GM13976 (cell line): ENCODE measurements around the gene SYT9.
A peak's percentile ranks its signal among the peaks of the same experiment; 100 is the strongest.

Source experiments
- DNase-seq: peaks from one replicate; pipeline ENCODE4 v3.0.0; 2012; ENCODE audit warnings: low spot score
- CTCF ChIP-seq: IDR thresholded peaks from 2 replicates; pipeline ENCODE4 v1.5.1; 2012; ENCODE audit warnings: borderline replicate concordance, mild to moderate bottlenecking; ENCODE audit not compliant: insufficient read depth; ENCODE audit errors: extremely low read depth, missing control alignments, control extremely low read depth
- in situ Hi-C: fragments of 300-500 bp; cut with MboI; formaldehyde crosslinking; loops from one replicate; pipeline ENCODE4 v1.12.0; 2022; ENCODE audit warnings: low sequenced_read_pairs, mixed read lengths, inconsistent platforms; ENCODE audit not compliant: unreplicated experiment

Gene SYT9

GRCh38 chr11:7501894-7502293, 250.2 kb downstream of the SYT9 start:
- in situ Hi-C loops, result loop anchor here (25.0 kb wide), 1 partner anchor 485 kb away; the partner anchor contains the start of gene EIF3F
- no peak for DNase-seq
- no peak for TF ChIP-seq CTCF

GRCh38 chr11:7506243-7506642, 254.5 kb downstream of the SYT9 start:
- in situ Hi-C loops, result loop anchor here (25.0 kb wide), 1 partner anchor 481 kb away; the partner anchor contains the start of gene EIF3F
- no peak for DNase-seq
- TF ChIP-seq CTCF, result no peak

DNA sequence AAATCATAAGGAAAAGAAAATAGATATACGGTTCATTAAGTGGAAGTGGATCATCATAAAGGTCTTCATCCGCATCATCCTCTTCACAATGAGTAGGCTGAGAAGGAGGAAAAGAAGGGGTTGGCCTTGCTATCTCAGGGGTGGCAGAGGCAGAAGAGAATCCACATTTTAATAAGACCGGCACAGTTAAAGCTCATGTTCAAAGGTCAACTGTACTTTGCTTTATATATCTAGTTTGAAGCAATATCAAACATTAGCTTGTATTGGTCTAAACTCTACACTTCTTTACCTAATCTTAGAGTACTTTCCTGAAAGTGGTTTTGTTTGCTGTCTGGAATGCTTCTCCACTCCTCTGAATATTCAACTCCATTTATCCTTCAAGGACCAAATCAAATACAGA, 256.4 kb downstream of the SYT9 start:
- in situ Hi-C loops, result loop anchor here (25.0 kb wide), 1 partner anchor 479 kb away; the partner anchor contains the start of gene EIF3F
- no peak for TF ChIP-seq CTCF
- no peak for DNase-seq

DNA sequence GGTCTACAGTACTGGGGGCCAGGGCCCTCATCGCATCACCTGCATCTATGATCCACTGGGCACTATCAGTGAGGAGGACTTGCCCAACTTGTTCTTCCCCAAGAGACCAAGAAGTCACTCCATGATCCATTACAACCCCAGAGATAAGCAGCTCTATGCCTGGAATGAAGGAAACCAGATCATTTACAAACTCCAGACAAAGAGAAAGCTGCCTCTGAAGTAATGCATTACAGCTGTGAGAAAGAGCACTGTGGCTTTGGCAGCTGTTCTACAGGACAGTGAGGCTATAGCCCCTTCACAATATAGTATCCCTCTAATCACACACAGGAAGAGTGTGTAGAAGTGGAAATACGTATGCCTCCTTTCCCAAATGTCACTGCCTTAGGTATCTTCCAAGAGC, 258.3 kb downstream of the SYT9 start:
- DNase-seq, result no peak
- TF ChIP-seq CTCF, result no peak
- in situ Hi-C loops, result loop anchor here (25.0 kb wide), 1 partner anchor 477 kb away; the partner anchor contains the start of gene EIF3F

DNA sequence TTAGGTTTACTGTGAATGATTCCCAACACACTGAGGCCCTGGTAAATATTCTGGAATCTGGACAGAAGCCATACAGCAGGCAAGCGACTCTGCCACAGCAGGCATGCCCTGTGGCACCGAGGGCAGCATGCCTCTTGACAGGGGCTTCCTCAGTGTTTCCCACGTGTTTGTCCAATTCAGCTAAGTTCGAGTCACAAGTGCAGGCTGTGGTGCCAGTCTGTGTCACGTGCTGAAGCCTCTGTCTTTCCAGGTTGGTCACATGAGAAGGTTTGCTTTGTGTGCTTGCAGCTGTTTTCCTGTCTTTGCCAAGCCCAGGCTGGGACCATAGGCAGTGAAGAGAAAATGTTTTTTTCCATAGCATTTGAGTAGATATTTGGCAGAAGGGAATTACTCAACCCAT, 259.7 kb downstream of the SYT9 start:
- DNase-seq, result no peak
- no peak for TF ChIP-seq CTCF
- in situ Hi-C loops, result loop anchor here (25.0 kb wide), 1 partner anchor 476 kb away; the partner anchor contains the start of gene EIF3F

GRCh38 chr11:7512525-7513233, 261.0 kb downstream of the SYT9 start:
- in situ Hi-C loops, result loop anchor here (25.0 kb wide), 1 partner anchor 475 kb away; the partner anchor contains the start of gene EIF3F
- TF ChIP-seq CTCF, result no peak
- peak; percentile 85 for DNase-seq
